Activated CD4-positive, alpha-beta memory T cell treated with anti-CD3 and anti-CD28 coated beads, Interleukin-2, amount 10 ng/mL, durations not matched to agents 7 days and 5 days (primary cell): ENCODE results near the gene RASGRP2. TPM values are rescaled to one million over a fixed set of nuclear protein-coding genes. Genes with fewer than 3 reads are reported as not detected.
A peak's percentile ranks its signal among the peaks of the same experiment; 100 is the strongest.

Experiments used
- CTCF ChIA-PET: fragments of 350-600 bp; sonication (Branson Sonifier 250); formaldehyde crosslinking; loops from one replicate; lab custom pipeline; 2021; ENCODE audit warnings: antibody characterized with exemption, inconsistent platforms; lab: Charles Lee
- POLR2A ChIA-PET: fragments of 350-600 bp; sonication (Branson Sonifier 250); formaldehyde crosslinking; loops from one replicate; lab custom pipeline; 2021; ENCODE audit warnings: antibody characterized with exemption; lab: Charles Lee
- DNase-seq: peaks from one replicate; pipeline ENCODE4 v3.0.0-alpha.2; 2020
- H3K27ac Mint-ChIP-seq: one replicate; pipeline ENCODE4 v1.8.0; 2021; ENCODE audit warnings: mild to moderate bottlenecking, mixed read lengths
- H3K27me3 Mint-ChIP-seq: one replicate; pipeline ENCODE4 v1.8.0; 2021; ENCODE audit warnings: mixed read lengths
- H3K36me3 Mint-ChIP-seq: one replicate; pipeline ENCODE4 v1.8.0; 2021; ENCODE audit warnings: low read depth, mixed read lengths
- H3K4me1 Mint-ChIP-seq: one replicate; pipeline ENCODE4 v1.8.0; 2021; ENCODE audit warnings: mixed read lengths
- H3K4me3 Mint-ChIP-seq: one replicate; pipeline ENCODE4 v1.8.0; 2021; ENCODE audit warnings: mild to moderate bottlenecking, mixed read lengths
- H3K9me3 Mint-ChIP-seq: one replicate; pipeline ENCODE4 v1.8.0; 2021; ENCODE audit warnings: mixed read lengths
- total RNA-seq, 2 experiments: library from RNA; stranded (reverse); gene quantifications; one replicate each; pipeline ENCODE4 v1.2.3, GENCODE V29; 2021

The RASGRP2 gene
- total RNA-seq, 2 experiments from 2014 or later: 179 to 183 TPM

GRCh38 chr11:64753380-64754123 lies 9.6 kb upstream of the RASGRP2 start:
- H3K4me3 Mint-ChIP-seq: no peak overlapping the region
- no peak for DNase-seq
- H3K9me3 Mint-ChIP-seq: no peaks in the 10 kb centered on the region
- H3K27me3 Mint-ChIP-seq: no peaks in the 10 kb centered on the region
- peaks cover 19% of the 10 kb centered on the region for H3K36me3 Mint-ChIP-seq
- ChIA-PET POLR2A (interaction anchor here (1.1 to 15.7 kb wide), 4 partner anchors 9 to 25 kb away, joined by 4 to 435 read pairs (median 10); partner anchors contain the start of genes PYGM, RASGRP2 and SF1), CTCF (interaction anchor here (1.5 kb wide), 1 partner anchor 7 kb away, joined by 5 read pairs; no protein-coding TSS in a partner anchor)
- H3K27ac Mint-ChIP-seq: no peak overlapping the region
- peaks cover 18% of the 10 kb centered on the region for H3K4me1 Mint-ChIP-seq

GRCh38 chr11:64753019-64753379 lies 9.1 kb upstream of the RASGRP2 start:
- CTCF ChIA-PET: interaction anchor here (1.0 to 1.5 kb wide), 2 partner anchors 8 to 15 kb away, joined by 3 to 5 read pairs; no protein-coding TSS in a partner anchor
- H3K4me1 Mint-ChIP-seq: peaks cover 22% of the 10 kb centered on the region
- peaks cover 24% of the 10 kb centered on the region for H3K36me3 Mint-ChIP-seq
- H3K9me3 Mint-ChIP-seq: no peaks in the 10 kb centered on the region
- POLR2A ChIA-PET: interaction anchor here (1.1 to 15.7 kb wide), 4 partner anchors 9 to 25 kb away, joined by 4 to 435 read pairs (median 6); partner anchors contain the start of genes PYGM, RASGRP2 and SF1
- DNase-seq: no peak
- H3K4me3 Mint-ChIP-seq: no peak overlapping the region
- H3K27me3 Mint-ChIP-seq: no peaks in the 10 kb centered on the region
- no peak overlapping the region for H3K27ac Mint-ChIP-seq

- CTCF ChIA-PET: interaction anchor here (1.0 to 1.5 kb wide), 2 partner anchors 9 to 16 kb away, joined by 3 to 5 read pairs; no protein-coding TSS in a partner anchor
- Mint-ChIP-seq H3K4me3 (no peak overlapping the region), H3K27ac (no peak overlapping the region), H3K36me3 (peaks cover 26% of the 10 kb centered on the region), H3K27me3 (no peaks in the 10 kb centered on the region), H3K4me1 (peaks cover 25% of the 10 kb centered on the region), H3K9me3 (no peaks in the 10 kb centered on the region)
- POLR2A ChIA-PET: interaction anchor here (1.1 to 15.7 kb wide), 4 partner anchors 8 to 26 kb away, joined by 4 to 435 read pairs (median 6); partner anchors contain the start of genes PYGM, RASGRP2 and SF1
- DNase-seq: no peak
These were observed 8.4 kb upstream of the RASGRP2 start for GRCh38 chr11:64752175-64752970.

GRCh38 chr11:64751580-64751979 lies 7.6 kb upstream of the RASGRP2 start:
- POLR2A ChIA-PET: interaction anchor here (1.3 to 15.7 kb wide), 3 partner anchors 11 to 27 kb away, joined by 5 to 435 read pairs (median 6); partner anchors contain the start of genes PYGM and SF1
- Mint-ChIP-seq H3K4me1 (peaks cover 30% of the 10 kb centered on the region), H3K4me3 (no peak overlapping the region), H3K27ac (no peak overlapping the region), H3K27me3 (no peaks in the 10 kb centered on the region), H3K9me3 (no peaks in the 10 kb centered on the region), H3K36me3 (peaks cover 26% of the 10 kb centered on the region)
- no peak for DNase-seq
- CTCF ChIA-PET: no interaction called here

- no peak for DNase-seq
- POLR2A ChIA-PET: interaction anchor here (1.1 to 15.7 kb wide), 2 partner anchors 12 to 21 kb away, joined by 3 to 435 read pairs; partner anchors contain the start of gene PYGM
- no peak overlapping the region for H3K27ac Mint-ChIP-seq
These were observed 7.2 kb upstream of the RASGRP2 start for GRCh38 chr11:64751136-64751535.

GRCh38 chr11:64750361-64751054 lies 6.6 kb upstream of the RASGRP2 start:
- CTCF ChIA-PET: interaction anchor here (1.3 kb wide), 1 partner anchor 10 kb away, joined by 4 read pairs; no protein-coding TSS in a partner anchor
- no peaks in the 10 kb centered on the region for H3K27me3 Mint-ChIP-seq
- peak overlapping the region; percentile 33 for H3K27ac Mint-ChIP-seq
- peaks cover 26% of the 10 kb centered on the region for H3K36me3 Mint-ChIP-seq
- DNase-seq: no peak
- peaks cover 38% of the 10 kb centered on the region for H3K4me1 Mint-ChIP-seq
- H3K9me3 Mint-ChIP-seq: no peaks in the 10 kb centered on the region
- H3K4me3 Mint-ChIP-seq: no peak overlapping the region
- POLR2A ChIA-PET: interaction anchor here (1.1 to 15.7 kb wide), 2 partner anchors 12 to 21 kb away, joined by 3 to 435 read pairs; partner anchors contain the start of gene PYGM

More at GRCh38 chr11:64751136-64751535, 7.2 kb upstream of the RASGRP2 start:
- no peaks in the 10 kb centered on the region for H3K27me3 Mint-ChIP-seq
- peaks cover 26% of the 10 kb centered on the region for H3K36me3 Mint-ChIP-seq
- no peaks in the 10 kb centered on the region for H3K9me3 Mint-ChIP-seq
- CTCF ChIA-PET: interaction anchor here (1.3 kb wide), 1 partner anchor 9 kb away, joined by 4 read pairs; no protein-coding TSS in a partner anchor
- H3K4me1 Mint-ChIP-seq: peaks cover 34% of the 10 kb centered on the region
- H3K4me3 Mint-ChIP-seq: no peak overlapping the region

GRCh38 chr11:64747961-64748665 lies 4.2 kb upstream of the RASGRP2 start:
- Mint-ChIP-seq H3K36me3 (peaks cover 33% of the 10 kb centered on the region), H3K27ac (peak overlapping the region; percentile 44), H3K27me3 (no peaks in the 10 kb centered on the region), H3K4me1 (peaks cover 49% of the 10 kb centered on the region), H3K9me3 (no peaks in the 10 kb centered on the region), H3K4me3 (no peak overlapping the region)
- CTCF ChIA-PET: interaction anchor here (1.5 to 9.8 kb wide), 3 partner anchors 13 to 24 kb away, joined by 3 to 132 read pairs (median 10); partner anchors contain the start of gene PYGM
- POLR2A ChIA-PET: interaction anchor here (10.4 to 15.7 kb wide), 2 partner anchors 15 to 27 kb away, joined by 197 to 435 read pairs; partner anchors contain the start of genes PYGM and SF1
- no peak for DNase-seq

GRCh38 chr11:64746486-64746885 lies 2.5 kb upstream of the RASGRP2 start:
- peaks cover 24% of the 10 kb centered on the region for H3K36me3 Mint-ChIP-seq
- DNase-seq: no peak
- no peaks in the 10 kb centered on the region for H3K27me3 Mint-ChIP-seq
- peaks cover 50% of the 10 kb centered on the region for H3K4me1 Mint-ChIP-seq
- no peaks in the 10 kb centered on the region for H3K9me3 Mint-ChIP-seq
- H3K4me3 Mint-ChIP-seq: peak overlapping the region; percentile 17
- ChIA-PET POLR2A (interaction anchor here (0.8 to 15.7 kb wide), 6 partner anchors 8 to 294 kb away, joined by 3 to 435 read pairs (median 10); partner anchors contain the start of genes PYGM and SF1), CTCF (interaction anchor here (1.5 to 9.8 kb wide), 3 partner anchors 14 to 26 kb away, joined by 3 to 132 read pairs (median 10); partner anchors contain the start of gene PYGM)
- H3K27ac Mint-ChIP-seq: peak overlapping the region; percentile 62

- Mint-ChIP-seq H3K27ac (peak overlapping the region; percentile 90), H3K4me1 (peaks cover 53% of the 10 kb centered on the region), H3K36me3 (peaks cover 28% of the 10 kb centered on the region), H3K4me3 (peak overlapping the region; percentile 84), H3K27me3 (no peaks in the 10 kb centered on the region), H3K9me3 (no peaks in the 10 kb centered on the region)
- ChIA-PET POLR2A (interaction anchor here (0.8 to 15.7 kb wide), 19 partner anchors 9 to 1904 kb away, joined by 3 to 435 read pairs (median 4); partner anchors contain the start of genes MAP4K2, NEAT1, PYGM and SF1), CTCF (interaction anchor here (0.8 to 9.8 kb wide), 9 partner anchors 15 to 1182 kb away, joined by 3 to 132 read pairs (median 20); partner anchors contain the start of genes CDC42BPG, PYGM and SF1)
- DNase-seq: peak; percentile 89
These were observed 1.8 kb upstream of the RASGRP2 start for GRCh38 chr11:64745521-64746328.

- peak; percentile 92 for DNase-seq
- H3K27ac Mint-ChIP-seq: peak overlapping the region; percentile 90
- H3K27me3 Mint-ChIP-seq: no peaks in the 10 kb centered on the region
- peaks cover 52% of the 10 kb centered on the region for H3K4me1 Mint-ChIP-seq
- CTCF ChIA-PET: interaction anchor here (0.8 to 9.8 kb wide), 9 partner anchors 16 to 1183 kb away, joined by 3 to 132 read pairs (median 20); partner anchors contain the start of genes CDC42BPG, PYGM and SF1
- peaks cover 28% of the 10 kb centered on the region for H3K36me3 Mint-ChIP-seq
- no peaks in the 10 kb centered on the region for H3K9me3 Mint-ChIP-seq
- peak overlapping the region; percentile 84 for H3K4me3 Mint-ChIP-seq
- POLR2A ChIA-PET: interaction anchor here (0.8 to 15.7 kb wide), 20 partner anchors 9 to 1904 kb away, joined by 3 to 435 read pairs (median 4); partner anchors contain the start of genes MAP4K2, MUS81, NEAT1 and POLA2
These were observed 1.2 kb upstream of the RASGRP2 start for GRCh38 chr11:64745189-64745520.
